Skeletal muscle satellite cell (primary cell): ENCODE results near the gene SEMA6A.

Experiments
- H3K27me3 ChIP-seq: 2 replicates; pipeline ENCODE4 v1.7.0; 2013; ENCODE audit warnings: low read length; ENCODE audit not compliant: control insufficient read depth, insufficient read depth
- H3K36me3 ChIP-seq: 2 replicates; pipeline ENCODE4 v1.7.0; 2013; ENCODE audit warnings: mild to moderate bottlenecking, control low read depth, low read length; ENCODE audit not compliant: insufficient read depth
- H3K4me1 ChIP-seq: 2 replicates; pipeline ENCODE4 v1.7.0; 2013; ENCODE audit warnings: low read length; ENCODE audit not compliant: control insufficient read depth, insufficient read depth
- H3K4me2 ChIP-seq: 2 replicates; pipeline ENCODE4 v1.7.0; 2013; ENCODE audit warnings: mild to moderate bottlenecking, low read length
- H3K4me3 ChIP-seq: 2 replicates; pipeline ENCODE4 v1.7.0; 2013; ENCODE audit warnings: low read length
- H3K9ac ChIP-seq: 2 replicates; pipeline ENCODE4 v1.7.0; 2013; ENCODE audit warnings: mild to moderate bottlenecking, low read depth, low read length, moderate library complexity
- H3K9me3 ChIP-seq: replicated peaks from 2 replicates; pipeline ENCODE4 v1.7.0; 2013; ENCODE audit warnings: mild to moderate bottlenecking, control low read depth, low read length

Gene SEMA6A

GRCh38 chr5:116420540-116420939 lies 154.1 kb downstream of the SEMA6A start:
- H3K4me1 ChIP-seq, result no peaks in the 10 kb centered on the region
- no peak overlapping the region for H3K4me2 ChIP-seq
- H3K9ac ChIP-seq, result no peak overlapping the region
- H3K4me3 ChIP-seq, result no peak overlapping the region
- no peaks in the 10 kb centered on the region for H3K27me3 ChIP-seq
- no peaks in the 10 kb centered on the region for H3K36me3 ChIP-seq
- no peaks in the 10 kb centered on the region for H3K9me3 ChIP-seq

- Histone ChIP-seq H3K27me3 (no peaks in the 10 kb centered on the region), H3K9me3 (no peaks in the 10 kb centered on the region), H3K9ac (no peak overlapping the region), H3K4me1 (no peaks in the 10 kb centered on the region), H3K4me3 (no peak overlapping the region), H3K4me2 (no peak overlapping the region), H3K36me3 (no peaks in the 10 kb centered on the region)
Measured at GRCh38 chr5:116419258-116419657, 155.4 kb downstream of the SEMA6A start.

- Histone ChIP-seq H3K4me2 (no peak overlapping the region), H3K4me1 (no peaks in the 10 kb centered on the region), H3K27me3 (no peaks in the 10 kb centered on the region), H3K4me3 (no peak overlapping the region), H3K9ac (no peak overlapping the region), H3K36me3 (no peaks in the 10 kb centered on the region), H3K9me3 (no peaks in the 10 kb centered on the region)
Measured at GRCh38 chr5:116418774-116419173, 155.8 kb downstream of the SEMA6A start.

- no peak overlapping the region for H3K9ac ChIP-seq
- no peaks in the 10 kb centered on the region for H3K4me1 ChIP-seq
- no peaks in the 10 kb centered on the region for H3K27me3 ChIP-seq
- H3K9me3 ChIP-seq, result no peaks in the 10 kb centered on the region
- no peak overlapping the region for H3K4me2 ChIP-seq
- no peak overlapping the region for H3K4me3 ChIP-seq
- no peaks in the 10 kb centered on the region for H3K36me3 ChIP-seq
Measured at GRCh38 chr5:116418016-116418415, 156.6 kb downstream of the SEMA6A start.

GRCh38 chr5:116415989-116416388 lies 158.6 kb downstream of the SEMA6A start:
- Histone ChIP-seq H3K36me3 (no peaks in the 10 kb centered on the region), H3K4me2 (no peak overlapping the region), H3K9me3 (no peaks in the 10 kb centered on the region), H3K9ac (no peak overlapping the region), H3K4me1 (no peaks in the 10 kb centered on the region), H3K27me3 (no peaks in the 10 kb centered on the region), H3K4me3 (no peak overlapping the region)

- Histone ChIP-seq H3K9me3 (no peaks in the 10 kb centered on the region), H3K4me3 (no peak overlapping the region), H3K27me3 (no peaks in the 10 kb centered on the region), H3K4me1 (no peaks in the 10 kb centered on the region), H3K36me3 (no peaks in the 10 kb centered on the region), H3K9ac (no peak overlapping the region), H3K4me2 (no peak overlapping the region)
Measured at GRCh38 chr5:116415182-116415581, 159.4 kb downstream of the SEMA6A start.

- Histone ChIP-seq H3K27me3 (no peaks in the 10 kb centered on the region), H3K4me3 (no peak overlapping the region), H3K4me1 (no peaks in the 10 kb centered on the region), H3K36me3 (no peaks in the 10 kb centered on the region), H3K4me2 (no peak overlapping the region), H3K9ac (no peak overlapping the region), H3K9me3 (no peaks in the 10 kb centered on the region)
Measured at GRCh38 chr5:116411101-116411571, 163.5 kb downstream of the SEMA6A start.

GRCh38 chr5:116410336-116410890 lies 164.2 kb downstream of the SEMA6A start:
- Histone ChIP-seq H3K36me3 (no peaks in the 10 kb centered on the region), H3K4me1 (no peaks in the 10 kb centered on the region), H3K4me2 (no peak overlapping the region), H3K9ac (no peak overlapping the region), H3K27me3 (no peaks in the 10 kb centered on the region), H3K9me3 (no peaks in the 10 kb centered on the region), H3K4me3 (no peak overlapping the region)

- no peaks in the 10 kb centered on the region for H3K36me3 ChIP-seq
- H3K9ac ChIP-seq, result no peak overlapping the region
- H3K4me3 ChIP-seq, result no peak overlapping the region
- no peaks in the 10 kb centered on the region for H3K4me1 ChIP-seq
- H3K4me2 ChIP-seq, result no peak overlapping the region
- H3K9me3 ChIP-seq, result no peaks in the 10 kb centered on the region
- no peaks in the 10 kb centered on the region for H3K27me3 ChIP-seq
Measured at GRCh38 chr5:116409591-116410296, 164.9 kb downstream of the SEMA6A start.

GRCh38 chr5:116406306-116407041 lies 168.1 kb downstream of the SEMA6A start:
- H3K36me3 ChIP-seq, result no peaks in the 10 kb centered on the region
- H3K27me3 ChIP-seq, result no peaks in the 10 kb centered on the region
- no peak overlapping the region for H3K4me3 ChIP-seq
- no peak overlapping the region for H3K4me2 ChIP-seq
- H3K9ac ChIP-seq, result no peak overlapping the region
- H3K9me3 ChIP-seq, result no peaks in the 10 kb centered on the region
- H3K4me1 ChIP-seq, result no peaks in the 10 kb centered on the region

GRCh38 chr5:116404792-116405191 lies 169.8 kb downstream of the SEMA6A start:
- Histone ChIP-seq H3K9me3 (no peaks in the 10 kb centered on the region), H3K4me1 (no peaks in the 10 kb centered on the region), H3K4me2 (no peak overlapping the region), H3K4me3 (no peak overlapping the region), H3K36me3 (no peaks in the 10 kb centered on the region), H3K27me3 (no peaks in the 10 kb centered on the region), H3K9ac (no peak overlapping the region)
